Muscle of arm (tissue), 12 donors: Measurements from ENCODE around the gene CYP2A6. TPM values are rescaled to one million over a fixed set of nuclear protein-coding genes. Genes with fewer than 3 reads are reported as not detected.

Source experiments
- DNase-seq: peaks from one replicate; pipeline ENCODE4 v3.0.0-alpha.2; 2013
- polyA plus RNA-seq, 12 donors: library from polyadenylated mRNA; unstranded; fragments of 120-200 nt; gene quantifications; one replicate each; pipeline ENCODE4 v1.2.1, GENCODE V29; 2013; ENCODE audit not compliant: insufficient read length in 12 of 12

CYP2A6 gene
- polyA plus RNA-seq, 12 donors, result 0.18 to 0.47 (median 0.21) TPM; not detected in 9

DNA sequence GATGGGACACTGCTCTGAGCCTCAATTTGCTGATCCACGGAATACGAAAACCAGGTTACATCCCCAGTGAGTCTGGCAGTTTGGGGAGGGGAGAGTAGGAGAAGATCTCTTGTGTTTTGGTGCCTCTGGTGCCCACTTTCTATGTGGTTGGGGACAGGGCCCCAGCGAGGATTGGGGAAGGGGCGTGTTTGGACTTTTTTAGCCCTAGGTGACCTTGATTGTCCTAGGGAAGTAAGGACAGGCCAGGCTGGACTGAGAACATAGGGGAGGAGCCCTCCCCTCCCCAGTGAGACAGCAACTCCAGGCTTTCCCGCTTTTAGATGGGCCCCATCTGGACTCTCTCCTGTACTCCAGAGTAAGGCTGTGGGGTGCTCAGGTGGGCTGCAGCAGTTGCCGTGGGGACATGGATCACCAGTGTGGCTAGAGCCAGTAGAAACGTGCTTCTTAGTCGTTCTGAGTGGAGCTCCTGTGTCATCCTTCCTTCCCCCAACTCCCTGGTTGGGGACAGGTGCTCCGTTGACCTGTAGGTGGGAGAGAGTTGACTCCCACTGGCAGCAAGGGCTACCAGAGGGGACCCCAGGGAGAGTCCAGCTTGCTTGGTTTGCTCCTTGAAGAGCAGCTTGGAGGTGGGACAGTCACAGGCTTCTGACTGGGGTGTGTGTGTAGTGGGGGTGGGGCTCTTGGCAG lies 46.9 kb downstream of the CYP2A6 start:
- DNase-seq, result no peak

DNA sequence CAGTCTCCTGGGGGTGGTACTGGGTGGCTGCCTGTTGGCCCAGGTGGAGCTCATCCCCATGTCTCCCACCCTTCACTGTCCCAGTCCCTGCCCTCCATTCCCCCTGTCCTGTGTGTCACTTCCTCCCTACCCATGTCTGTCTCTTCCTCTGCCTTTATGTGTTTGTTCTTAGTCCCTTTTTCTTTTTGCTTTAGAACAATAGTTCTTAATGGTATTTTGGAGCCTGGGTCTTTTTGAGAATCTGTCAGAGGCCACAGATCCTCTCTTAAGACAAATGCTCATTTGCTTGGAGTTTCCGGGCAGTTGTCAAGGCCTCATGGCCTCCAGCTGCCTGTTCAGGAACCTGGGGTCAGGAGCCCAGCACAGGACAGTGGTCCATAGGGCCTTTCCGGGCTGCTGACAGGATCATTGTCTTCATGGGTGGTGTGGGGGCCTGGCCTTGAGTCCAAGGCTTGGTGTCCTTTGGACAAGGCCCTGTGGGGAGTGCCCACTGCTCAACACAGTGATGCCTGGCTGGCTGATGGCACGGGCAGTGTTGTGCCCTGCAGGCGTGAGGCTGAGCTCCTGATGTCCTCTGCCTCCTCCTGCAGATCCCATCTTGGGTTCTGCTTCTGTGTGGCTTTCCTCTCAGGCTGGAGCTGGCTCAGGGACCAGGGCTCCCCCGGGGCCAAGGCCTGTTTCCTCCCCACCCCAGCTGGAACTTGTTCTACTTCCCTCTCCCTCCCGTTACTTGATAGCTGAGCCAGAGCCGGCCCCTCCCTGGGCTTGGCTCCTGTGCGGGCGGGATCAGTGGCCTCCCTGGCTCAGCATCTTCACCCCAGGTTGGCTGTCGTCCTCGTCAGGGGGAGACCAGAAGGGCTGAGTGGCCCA lies 47.7 kb downstream of the CYP2A6 start:
- no peak for DNase-seq

DNA sequence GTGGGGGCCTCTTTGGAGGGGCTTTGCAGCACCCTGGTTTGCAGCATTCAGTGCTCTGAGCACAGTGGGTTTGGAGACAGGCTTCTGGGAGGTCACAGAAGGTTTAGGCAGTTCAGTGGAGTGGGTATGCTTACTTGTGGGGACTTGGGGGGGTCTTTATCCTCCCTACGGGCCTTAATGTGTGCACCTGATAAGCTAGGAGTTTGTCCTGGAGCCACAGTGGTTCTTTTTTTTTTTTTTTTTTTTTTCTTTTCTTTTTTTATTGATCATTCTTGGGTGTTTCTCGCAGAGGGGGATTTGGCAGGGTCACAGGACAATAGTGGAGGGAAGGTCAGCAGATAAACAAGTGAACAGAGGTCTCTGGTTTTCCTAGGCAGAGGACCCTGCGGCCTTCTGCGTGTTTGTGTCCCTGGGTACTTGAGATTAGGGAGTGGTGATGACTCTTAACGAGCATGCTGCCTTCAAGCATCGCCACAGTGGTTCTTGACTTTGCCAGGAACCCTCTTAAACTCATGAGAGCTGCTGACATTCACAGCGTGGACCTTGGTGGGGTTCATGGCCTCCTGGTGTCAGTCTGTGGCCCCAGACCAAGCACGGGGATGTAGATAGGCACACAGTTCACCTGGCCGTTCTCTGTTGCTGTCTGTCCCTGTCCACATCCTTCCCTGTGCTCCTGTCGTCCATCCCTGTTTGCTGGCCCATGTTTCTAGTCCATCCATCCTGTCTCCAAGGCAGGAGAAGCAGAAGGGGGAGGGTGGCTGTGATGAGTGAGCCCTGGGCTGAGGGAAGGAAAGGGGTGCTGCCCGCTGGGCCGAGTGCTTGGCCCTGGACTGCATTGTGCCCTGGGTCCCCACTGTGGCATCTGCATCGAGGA lies 48.6 kb downstream of the CYP2A6 start:
- DNase-seq, result no peak

DNA sequence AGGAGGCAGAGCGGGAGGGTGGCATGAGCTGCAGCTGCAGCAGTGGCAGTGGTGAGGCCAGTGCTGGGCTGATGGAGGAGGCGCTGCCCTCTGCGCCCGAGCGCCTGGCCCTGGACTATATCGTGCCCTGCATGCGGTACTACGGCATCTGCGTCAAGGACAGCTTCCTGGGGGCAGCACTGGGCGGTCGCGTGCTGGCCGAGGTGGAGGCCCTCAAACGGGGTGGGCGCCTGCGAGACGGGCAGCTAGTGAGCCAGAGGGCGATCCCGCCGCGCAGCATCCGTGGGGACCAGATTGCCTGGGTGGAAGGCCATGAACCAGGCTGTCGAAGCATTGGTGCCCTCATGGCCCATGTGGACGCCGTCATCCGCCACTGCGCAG lies 49.3 kb downstream of the CYP2A6 start:
- no peak for DNase-seq

DNA sequence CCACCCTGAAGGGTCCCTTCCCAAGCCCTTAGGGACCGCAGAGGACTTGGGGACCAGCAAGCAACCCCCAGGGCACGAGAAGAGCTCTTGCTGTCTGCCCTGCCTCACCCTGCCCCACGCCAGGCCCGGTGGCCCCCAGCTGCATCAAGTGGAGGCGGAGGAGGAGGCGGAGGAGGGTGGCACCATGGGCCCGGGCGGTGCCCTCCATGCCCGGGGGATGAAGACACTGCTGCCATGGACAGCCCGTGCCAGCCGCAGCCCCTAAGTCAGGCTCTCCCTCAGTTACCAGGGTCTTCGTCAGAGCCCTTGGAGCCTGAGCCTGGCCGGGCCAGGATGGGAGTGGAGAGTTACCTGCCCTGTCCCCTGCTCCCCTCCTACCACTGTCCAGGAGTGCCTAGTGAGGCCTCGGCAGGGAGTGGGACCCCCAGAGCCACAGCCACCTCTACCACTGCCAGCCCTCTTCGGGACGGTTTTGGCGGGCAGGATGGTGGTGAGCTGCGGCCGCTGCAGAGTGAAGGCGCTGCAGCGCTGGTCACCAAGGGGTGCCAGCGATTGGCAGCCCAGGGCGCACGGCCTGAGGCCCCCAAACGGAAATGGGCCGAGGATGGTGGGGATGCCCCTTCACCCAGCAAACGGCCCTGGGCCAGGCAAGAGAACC lies 49.8 kb downstream of the CYP2A6 start:
- DNase-seq, result no peak

DNA sequence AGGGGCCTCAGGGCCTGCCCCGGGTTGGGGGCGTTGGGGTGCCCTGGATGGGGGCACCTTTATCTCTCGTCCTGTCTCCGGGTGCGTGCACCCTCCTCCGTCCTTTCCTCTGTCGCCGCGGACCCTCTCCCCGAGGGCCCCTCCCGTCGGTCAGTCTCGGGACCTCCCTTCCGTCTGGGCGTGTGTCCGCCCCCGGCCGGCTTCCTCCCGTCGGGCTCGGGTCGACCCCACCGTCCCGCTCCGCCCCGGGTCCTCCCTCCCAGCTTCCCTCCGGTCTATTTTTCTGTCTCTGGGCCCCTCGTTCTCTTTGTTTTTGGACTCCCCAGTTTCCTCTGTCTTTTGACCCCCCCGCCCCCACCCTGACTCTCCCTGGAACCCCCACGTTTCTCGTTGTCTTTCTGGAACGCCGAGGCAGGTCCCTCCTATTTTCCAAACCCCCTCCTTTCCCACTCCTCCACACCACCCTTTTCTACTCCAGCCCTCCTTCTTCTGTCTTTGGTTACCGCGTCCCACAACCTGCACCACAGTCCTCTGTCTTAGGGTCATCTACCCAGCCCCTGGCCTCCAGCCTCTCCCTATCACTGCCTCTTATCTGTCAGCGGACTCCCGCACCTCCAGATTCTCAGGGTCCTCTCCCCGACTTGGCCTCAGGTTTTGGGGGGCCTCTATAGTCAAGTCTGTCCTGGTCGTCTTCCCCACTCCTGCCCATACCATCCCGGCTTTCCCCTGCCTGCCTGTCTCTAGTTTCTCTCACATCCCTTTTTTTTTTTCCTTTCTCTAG lies 50.5 kb downstream of the CYP2A6 start:
- DNase-seq, result no peak

DNA sequence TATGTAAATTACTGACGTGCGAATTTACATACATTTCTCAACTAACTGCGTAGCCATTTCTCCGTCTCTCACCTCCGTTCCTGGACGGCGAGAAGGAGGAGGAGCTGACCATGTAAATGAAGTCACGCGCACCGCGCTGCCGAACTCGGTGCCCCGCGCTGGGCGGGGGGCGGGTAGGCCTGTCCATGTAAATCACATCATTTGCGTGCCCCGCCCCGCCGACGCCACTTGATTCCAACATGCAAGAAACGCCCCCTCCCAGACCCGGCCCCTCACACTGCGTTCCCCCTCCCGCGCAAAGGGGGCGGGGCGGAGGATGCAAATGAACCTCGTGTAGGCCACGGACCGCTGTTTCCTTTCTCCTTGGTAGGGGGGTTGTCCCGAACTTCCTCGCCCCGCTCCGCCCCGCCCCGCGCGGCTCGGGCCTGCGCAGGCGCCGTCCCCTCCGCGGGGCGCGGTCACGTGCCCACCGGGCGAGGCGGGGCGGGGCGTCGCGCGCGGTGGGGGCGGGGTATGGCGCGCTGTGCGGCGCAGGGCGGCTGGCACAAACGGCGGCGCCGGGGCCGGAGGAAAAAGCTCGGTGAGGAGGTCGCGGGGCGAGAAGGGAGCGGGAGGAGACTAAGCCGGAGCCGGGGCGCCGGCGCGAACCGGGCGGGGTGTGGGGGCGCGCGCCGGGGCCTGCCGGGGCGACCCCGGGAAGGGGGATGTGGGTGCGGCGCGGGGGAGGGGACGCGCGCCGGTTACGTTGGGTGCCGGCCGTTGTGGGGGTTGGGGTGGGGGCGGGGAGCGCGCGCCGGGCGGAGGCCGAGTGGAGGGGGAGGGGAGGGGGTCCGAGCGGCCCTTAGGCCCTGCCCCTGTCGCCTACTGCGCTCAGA lies 51.3 kb downstream of the CYP2A6 start, which contains the start of gene EGLN2:
Gene EGLN2 (plus strand): TSS at position 509 of the 875 bp plus-strand sequence. CDS start 1,382 bp downstream, outside the sequence.
- peak; percentile 99 for DNase-seq

DNA sequence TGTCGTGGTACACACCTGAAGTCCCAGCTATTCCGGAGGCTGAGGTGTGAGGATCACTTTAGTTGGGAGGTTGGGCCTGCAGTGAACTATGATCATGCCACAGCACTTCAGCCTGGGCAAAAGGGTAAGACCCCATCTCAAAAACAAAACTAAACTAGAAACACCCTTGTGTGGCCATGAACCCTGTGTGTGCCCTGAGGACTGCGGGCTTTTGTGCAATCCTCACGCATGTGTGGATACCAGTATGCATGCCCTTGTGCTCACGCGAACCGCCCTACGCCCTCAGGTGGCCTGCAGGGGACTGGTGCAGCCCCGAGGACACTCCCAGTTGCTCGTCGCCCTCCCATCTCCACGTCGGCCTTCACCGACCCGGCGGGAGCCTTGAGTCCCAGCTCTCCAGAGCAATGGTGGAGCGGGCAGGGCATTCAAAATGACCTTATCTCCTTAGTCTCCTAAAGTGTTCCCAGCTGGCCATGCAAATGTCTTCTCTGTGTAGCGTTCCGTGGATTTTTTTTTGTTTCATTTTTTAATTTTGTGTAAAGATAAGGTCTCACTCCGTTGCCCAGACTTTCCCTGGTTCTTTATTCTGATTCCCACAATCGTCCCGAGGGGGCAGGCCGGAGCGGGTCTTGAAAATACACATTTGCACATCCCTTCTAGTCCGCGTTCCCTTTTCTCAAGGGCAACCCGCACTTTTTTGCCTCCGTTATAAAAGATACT lies 52.1 kb downstream of the CYP2A6 start:
- DNase-seq, result no peak

DNA sequence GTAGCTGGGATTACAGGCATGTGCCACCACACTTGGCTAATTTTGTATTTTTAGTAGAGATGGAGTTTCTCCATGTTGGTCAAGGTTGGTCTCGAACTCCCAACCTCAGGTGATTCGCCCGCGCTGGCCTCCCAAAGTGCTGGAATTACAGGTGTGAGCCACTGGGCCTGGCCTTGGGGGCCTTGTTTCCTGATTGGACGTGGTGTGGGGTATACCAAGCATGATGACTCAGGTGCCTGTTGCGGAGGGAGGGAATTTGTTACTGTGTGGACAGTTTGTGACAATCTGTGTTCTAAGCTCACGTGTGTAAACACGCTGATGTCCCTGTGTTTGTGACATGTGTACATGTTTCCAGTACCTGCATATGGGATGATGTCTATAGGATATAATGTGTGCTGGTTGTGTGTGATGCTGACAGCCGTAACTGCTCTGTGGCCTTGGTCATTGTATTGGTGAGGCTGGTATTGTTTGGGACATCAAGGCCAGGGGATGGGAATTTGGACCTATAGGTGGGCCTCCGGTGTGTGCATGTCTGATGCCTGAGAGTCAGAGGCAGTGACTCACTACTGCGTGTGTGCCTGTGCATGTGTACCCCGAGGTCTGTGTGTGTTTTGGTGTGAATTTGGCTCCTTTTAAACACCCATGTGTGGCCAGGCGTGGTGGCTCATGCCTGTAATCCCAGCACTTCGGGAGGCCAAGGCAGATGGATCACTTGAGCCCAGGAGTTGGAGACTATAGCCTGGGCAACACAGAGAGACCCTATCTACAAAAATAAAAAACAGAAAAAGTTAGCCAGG lies 52.9 kb downstream of the CYP2A6 start:
- DNase-seq, result no peak

Other genes starting within 250 kb of the CYP2A6 start
- 100 to 1,000 TPM in 11 of 12 donors, not detected in 1; 146 to 328 (median 194) TPM for gene LTBP4, start 249.1 kb downstream of the CYP2A6 start, polyA plus RNA-seq
- gene NUMBL, start 159.8 kb downstream of the CYP2A6 start, polyA plus RNA-seq, result 100 to 1,000 TPM in 1 of 12 donors, 10 to 100 TPM in 11; 19.9 to 119 (median 26.9) TPM
- 10 to 100 TPM in 11 of 12 donors, not detected in 1; 14.4 to 33.9 (median 18.4) TPM for gene COQ8B, start 133.6 kb downstream of the CYP2A6 start, polyA plus RNA-seq
- gene ITPKC, start 133.3 kb downstream of the CYP2A6 start, polyA plus RNA-seq, result 10 to 100 TPM in 4 of 12 donors, 1 to 10 TPM in 7, not detected in 1; 7.6 to 12.2 (median 9.3) TPM
- 10 to 100 TPM in 4 of 12 donors, 1 to 10 TPM in 7, not detected in 1; 6.3 to 12.1 (median 8.6) TPM for gene ACTMAP, start 100.0 kb downstream of the CYP2A6 start, polyA plus RNA-seq
- 100 to 1,000 TPM in 1 of 12 donors, 10 to 100 TPM in 10, not detected in 1; 50.0 to 117 (median 66.6) TPM for gene SNRPA, start 99.2 kb downstream of the CYP2A6 start, polyA plus RNA-seq
- 1 to 10 TPM in 9 of 12 donors, not detected in 3; 1.2 to 3.3 (median 1.6) TPM for gene MIA, start 74.9 kb downstream of the CYP2A6 start, polyA plus RNA-seq
- gene RAB4B, start 72.2 kb downstream of the CYP2A6 start, polyA plus RNA-seq, result 10 to 100 TPM in 1 of 12 donors, 1 to 10 TPM in 9, not detected in 2; 6.3 to 10.5 (median 8.3) TPM
- gene EGLN2, start 51.3 kb downstream of the CYP2A6 start, polyA plus RNA-seq, result 10 to 100 TPM in 11 of 12 donors, not detected in 1; 28.2 to 82.8 (median 41.5) TPM
- under 1 TPM in 4 of 12 donors, not detected in 8; 0.15 to 0.39 (median 0.25) TPM for gene CYP2A7, start 31.8 kb upstream of the CYP2A6 start, polyA plus RNA-seq
- gene CYP2B6, start 140.8 kb upstream of the CYP2A6 start, polyA plus RNA-seq, result under 1 TPM in 2 of 12 donors, not detected in 10; 0.09 TPM
- gene CYP2A13, start 238.0 kb upstream of the CYP2A6 start, polyA plus RNA-seq, result not detected